CD4-positive, alpha-beta T cell (primary cell): ENCODE data around the gene CMC2. TPM values are rescaled to one million over a fixed set of nuclear protein-coding genes. Genes with fewer than 3 reads are reported as not detected.

ENCODE experiments used
- ATAC-seq: fragments of 200-7000 bp; cut with Tn5 transposase; one replicate; pipeline ENCODE4 v1.10.0; 2022; ENCODE audit warnings: mild to moderate bottlenecking; ENCODE audit not compliant: poor library complexity
- CTCF ChIA-PET: fragments of 350-600 bp; sonication (Branson Sonifier 250); formaldehyde crosslinking; loops from one replicate; lab custom pipeline; 2021; ENCODE audit warnings: antibody characterized with exemption, inconsistent platforms; lab: Charles Lee
- POLR2A ChIA-PET: fragments of 350-600 bp; sonication (Branson Sonifier 250); formaldehyde crosslinking; loops from one replicate; lab custom pipeline; 2021; ENCODE audit warnings: antibody characterized with exemption, inconsistent platforms; lab: Charles Lee
- DNase-seq, 14 experiments: peaks; one replicate each; pipeline ENCODE4 v3.0.0-alpha.2; 2013 to 2020; ENCODE audit warnings: mixed read lengths in 2 of 14
- H3K27ac ChIP-seq, 2 donors: one replicate each; pipeline versions ENCODE4 v1.5.1 to v1.7.0; 2013; ENCODE audit warnings: low read length in 2 of 2, low read depth in 1 of 2, mild to moderate bottlenecking in 1 of 2
- H3K27me3 ChIP-seq, 2 experiments: 1 replicate in 1 of 2; 2 replicates in 1 of 2; pipeline versions ENCODE4 v1.6.1 to v1.7.0; 2013; ENCODE audit warnings: low read length in 2 of 2, control low read depth in 1 of 2, mild to moderate bottlenecking in 1 of 2, moderate library complexity in 1 of 2; ENCODE audit not compliant: insufficient read depth in 2 of 2, control insufficient read depth in 1 of 2
- H3K36me3 ChIP-seq: one replicate; pipeline ENCODE4 v1.6.1; 2013; ENCODE audit warnings: low read length, control low read depth; ENCODE audit not compliant: insufficient read depth
- H3K4me1 ChIP-seq: one replicate; pipeline ENCODE4 v1.6.1; 2013; ENCODE audit warnings: low read length, control low read depth; ENCODE audit not compliant: insufficient read depth
- H3K4me3 ChIP-seq: one replicate; pipeline ENCODE4 v1.5.1; 2013; ENCODE audit warnings: mild to moderate bottlenecking, low read length, moderate library complexity
- H3K9me3 ChIP-seq, 2 experiments: 1 replicate in 1 of 2; 2 replicates in 1 of 2; pipeline versions ENCODE4 v1.6.1 to v1.7.0; 2013; ENCODE audit warnings: low read length in 2 of 2, mild to moderate bottlenecking in 2 of 2, control low read depth in 1 of 2, moderate library complexity in 1 of 2; ENCODE audit not compliant: control insufficient read depth in 1 of 2, insufficient read depth in 1 of 2
- H3K27ac Mint-ChIP-seq: one replicate; pipeline ENCODE4 v1.8.0; 2020; ENCODE audit warnings: mixed read lengths
- H3K27me3 Mint-ChIP-seq: one replicate; pipeline ENCODE4 v1.8.0; 2021; ENCODE audit warnings: mixed read lengths
- H3K36me3 Mint-ChIP-seq: one replicate; pipeline ENCODE4 v1.8.0; 2021; ENCODE audit warnings: low read depth, mixed read lengths
- H3K4me1 Mint-ChIP-seq: one replicate; pipeline ENCODE4 v1.8.0; 2021; ENCODE audit warnings: low read depth, mixed read lengths
- H3K4me3 Mint-ChIP-seq: one replicate; pipeline ENCODE4 v1.8.0; 2020; ENCODE audit warnings: mild to moderate bottlenecking, mixed read lengths
- H3K9me3 Mint-ChIP-seq: one replicate; pipeline ENCODE4 v1.8.0; 2020; ENCODE audit warnings: mixed read lengths
- intact Hi-C, 2 experiments: fragments of 100-400 bp; cut with DNase I in 1 of 2; cut with micrococcal nuclease in 1 of 2; formaldehyde crosslinking; loops; one replicate each; pipeline versions ENCODE4 v1.15.1 to v1.9.0; 2023 to 2025; cut with DNase I, micrococcal nuclease
- total RNA-seq, 174 experiments: library from RNA in 2 of 174; stranded (reverse) in 2 of 174; gene quantifications; one replicate each; pipeline ENCODE4 v1.2.3 and lab custom pipeline; 2021 to 2026
- TF ChIP-seq, protein P1 (sequence below): fragments of 200-600 bp; IDR thresholded peaks from one replicate; pipeline ENCODE4 v1.8.0; 2022; ENCODE audit warnings: antibody characterized with exemption, mild to moderate bottlenecking

CMC2 gene
- total RNA-seq, 2 experiments from 2014 or later: 67.7 to 68.8 TPM

DNA sequence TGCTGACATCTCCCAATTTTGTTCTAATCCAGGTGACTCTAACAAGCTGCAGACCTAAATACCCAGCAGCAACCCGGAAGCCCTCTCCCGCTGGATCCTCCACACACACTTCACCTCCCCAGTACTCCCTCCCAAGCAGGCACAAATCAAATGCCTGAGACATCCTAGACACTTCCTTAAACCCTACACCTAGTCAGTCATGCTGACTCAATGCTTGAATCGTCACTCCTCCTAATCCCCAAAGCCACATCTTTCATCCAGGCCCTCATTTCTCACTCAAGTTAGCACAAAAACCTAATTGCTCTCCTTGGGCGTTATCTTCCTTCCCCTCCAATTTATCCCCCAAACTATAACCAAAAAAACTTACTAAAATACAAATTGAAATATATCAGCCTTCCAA, 32.7 kb downstream of the CMC2 start:
- POLR2A ChIA-PET: interaction anchor here (1.3 kb wide), 1 partner anchor 33 kb away, joined by 4 read pairs; the partner anchor contains the start of genes CENPN and CMC2
- peaks cover 38% of the 10 kb centered on the region for H3K36me3 ChIP-seq
- Mint-ChIP-seq H3K27me3 (no peaks in the 10 kb centered on the region), H3K36me3 (peaks cover 61% of the 10 kb centered on the region), H3K4me3 (no peak overlapping the region), H3K4me1 (no peaks in the 10 kb centered on the region), H3K27ac (no peak overlapping the region), H3K9me3 (no peaks in the 10 kb centered on the region)
- TF ChIP-seq, protein P1, sequence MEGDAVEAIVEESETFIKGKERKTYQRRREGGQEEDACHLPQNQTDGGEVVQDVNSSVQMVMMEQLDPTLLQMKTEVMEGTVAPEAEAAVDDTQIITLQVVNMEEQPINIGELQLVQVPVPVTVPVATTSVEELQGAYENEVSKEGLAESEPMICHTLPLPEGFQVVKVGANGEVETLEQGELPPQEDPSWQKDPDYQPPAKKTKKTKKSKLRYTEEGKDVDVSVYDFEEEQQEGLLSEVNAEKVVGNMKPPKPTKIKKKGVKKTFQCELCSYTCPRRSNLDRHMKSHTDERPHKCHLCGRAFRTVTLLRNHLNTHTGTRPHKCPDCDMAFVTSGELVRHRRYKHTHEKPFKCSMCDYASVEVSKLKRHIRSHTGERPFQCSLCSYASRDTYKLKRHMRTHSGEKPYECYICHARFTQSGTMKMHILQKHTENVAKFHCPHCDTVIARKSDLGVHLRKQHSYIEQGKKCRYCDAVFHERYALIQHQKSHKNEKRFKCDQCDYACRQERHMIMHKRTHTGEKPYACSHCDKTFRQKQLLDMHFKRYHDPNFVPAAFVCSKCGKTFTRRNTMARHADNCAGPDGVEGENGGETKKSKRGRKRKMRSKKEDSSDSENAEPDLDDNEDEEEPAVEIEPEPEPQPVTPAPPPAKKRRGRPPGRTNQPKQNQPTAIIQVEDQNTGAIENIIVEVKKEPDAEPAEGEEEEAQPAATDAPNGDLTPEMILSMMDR: no peak
- DNase-seq: no peak
- H3K27ac ChIP-seq: no peak overlapping the region
- H3K4me3 ChIP-seq: no peak overlapping the region
- CTCF ChIA-PET: no interaction called here
- H3K4me1 ChIP-seq: no peaks in the 10 kb centered on the region
- intact Hi-C loops: no loop called here
- no peaks in the 10 kb centered on the region for H3K9me3 ChIP-seq
- ATAC-seq: no peak
- H3K27me3 ChIP-seq: no peaks in the 10 kb centered on the region

DNA sequence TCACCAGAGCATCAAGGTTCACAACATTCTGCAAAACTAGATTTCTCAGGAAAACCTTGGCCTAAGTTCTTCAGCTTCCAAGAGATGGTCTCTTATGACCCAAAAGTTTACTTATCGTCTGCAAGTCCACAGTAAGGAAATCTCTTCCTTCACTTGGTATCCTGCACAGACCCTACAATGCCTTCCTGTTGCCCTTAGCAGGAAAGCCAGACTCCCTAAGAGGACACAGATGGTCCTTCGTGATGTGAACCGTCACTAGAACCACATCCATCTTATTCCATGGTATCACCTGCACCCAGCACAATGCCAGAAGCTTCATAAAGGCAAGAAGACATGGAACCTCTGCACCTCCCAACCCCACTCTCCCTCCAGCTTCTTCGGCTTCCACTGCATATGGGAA, 34.1 kb downstream of the CMC2 start:
- TF ChIP-seq, protein P1: no peak
- DNase-seq (no peak), ATAC-seq (no peak)
- Mint-ChIP-seq H3K4me3 (no peak overlapping the region), H3K27ac (no peak overlapping the region), H3K36me3 (peaks cover 58% of the 10 kb centered on the region), H3K4me1 (no peaks in the 10 kb centered on the region), H3K27me3 (no peaks in the 10 kb centered on the region), H3K9me3 (no peaks in the 10 kb centered on the region)
- Histone ChIP-seq H3K27ac (no peak overlapping the region), H3K9me3 (no peaks in the 10 kb centered on the region), H3K4me3 (no peak overlapping the region), H3K36me3 (peaks cover 31% of the 10 kb centered on the region), H3K27me3 (no peaks in the 10 kb centered on the region), H3K4me1 (no peaks in the 10 kb centered on the region)
- ChIA-PET POLR2A (no interaction called here), CTCF (no interaction called here)
- intact Hi-C loops: no loop called here

DNA sequence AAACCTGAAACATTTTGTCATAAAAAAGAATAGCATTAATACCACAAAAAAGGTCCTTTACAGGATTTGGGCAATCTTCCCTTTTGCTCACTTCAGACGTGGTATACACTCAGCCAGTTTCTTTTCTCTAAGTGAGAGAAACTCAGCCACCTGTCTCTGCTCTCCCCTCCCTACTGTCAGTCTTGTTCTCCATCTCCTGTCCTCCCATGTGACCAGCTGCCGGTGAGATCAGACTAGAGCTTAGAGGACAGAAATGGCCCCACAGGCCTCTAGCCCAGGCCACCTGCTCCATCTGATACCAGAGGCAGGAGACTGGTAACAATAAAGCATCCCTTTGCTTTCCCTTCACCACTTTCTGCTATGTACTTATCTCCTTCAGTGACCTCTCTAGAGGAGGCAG, 34.9 kb downstream of the CMC2 start:
- CTCF ChIA-PET: no interaction called here
- Mint-ChIP-seq H3K4me3 (no peak overlapping the region), H3K27me3 (no peaks in the 10 kb centered on the region), H3K36me3 (peaks cover 50% of the 10 kb centered on the region), H3K27ac (no peak overlapping the region), H3K4me1 (no peaks in the 10 kb centered on the region), H3K9me3 (no peaks in the 10 kb centered on the region)
- POLR2A ChIA-PET: no interaction called here
- H3K27me3 ChIP-seq: no peaks in the 10 kb centered on the region
- H3K4me1 ChIP-seq: no peaks in the 10 kb centered on the region
- H3K9me3 ChIP-seq: no peaks in the 10 kb centered on the region
- intact Hi-C loops: no loop called here
- H3K4me3 ChIP-seq: no peak overlapping the region
- H3K27ac ChIP-seq: no peak overlapping the region
- TF ChIP-seq, protein P1: no peak
- ATAC-seq: no peak
- H3K36me3 ChIP-seq: peaks cover 25% of the 10 kb centered on the region
- DNase-seq: no peak
